ENCODE measurements around the gene ZNRF4.

ZNRF4 gene

DNA sequence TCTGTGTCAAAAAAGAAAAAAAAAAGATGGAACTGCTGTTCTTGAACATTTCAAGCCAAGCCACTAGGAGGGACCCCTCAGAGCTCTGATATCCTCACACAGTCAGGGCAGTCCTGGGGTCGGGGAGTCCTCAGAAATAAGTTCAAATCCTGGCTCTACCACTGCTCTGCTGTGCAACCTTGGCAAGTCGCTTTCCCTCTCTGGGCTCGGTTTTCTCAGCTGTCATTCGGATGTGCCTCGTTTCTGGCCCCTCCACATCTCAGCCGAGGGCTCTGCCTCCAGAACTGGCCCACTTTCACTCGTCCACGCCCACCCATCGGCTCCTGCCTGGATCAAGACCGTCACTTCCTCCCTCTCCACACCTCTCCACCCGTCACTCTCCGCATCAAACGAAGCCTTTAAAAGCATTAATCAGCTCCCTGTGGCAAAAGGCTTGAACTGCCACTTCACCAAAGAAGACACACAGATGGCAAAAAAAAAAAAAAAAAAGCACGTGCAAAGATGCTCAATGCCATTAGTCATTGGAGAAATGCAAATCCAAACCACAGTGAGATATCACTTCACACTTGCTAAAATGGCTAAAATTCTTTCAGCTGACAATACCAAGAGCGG lies 7.4 kb upstream of the ZNRF4 start:
- H3K14ac ChIP-seq (ENCODE audit: low read length): no peak overlapping the region
- H3K27me3 ChIP-seq (ENCODE audit: insufficient read depth, low read length): no peaks in the 10 kb centered on the region
- H3K23ac ChIP-seq (ENCODE audit: low read length): no peak overlapping the region
- no peaks in the 10 kb centered on the region for H3K4me1 ChIP-seq (ENCODE audit: control insufficient read depth in 1 of 2, insufficient read depth in 2 of 2, low read length in 2 of 2)
- no peaks in the 10 kb centered on the region for H3K9me3 ChIP-seq (ENCODE audit: insufficient read depth, low read depth, low read length)
- H3K4me2 ChIP-seq (ENCODE audit: low read length): no peak overlapping the region
- no peak overlapping the region for H2BK5ac ChIP-seq (ENCODE audit: low read depth, low read length, poor library complexity)
- H3K4me3 ChIP-seq (ENCODE audit: low read depth, low read length): no peak overlapping the region
- no peak overlapping the region for H4K12ac ChIP-seq (ENCODE audit: low read depth, low read length)
- no peak overlapping the region for H2AFZ ChIP-seq (ENCODE audit: insufficient read depth, low read length, poor library complexity)
- H3K79me2 ChIP-seq (ENCODE audit: control insufficient read depth, insufficient read depth, low read length, poor library complexity): no peaks in the 10 kb centered on the region
- no peak for DNase-seq
- no peaks in the 10 kb centered on the region for H3K36me3 ChIP-seq (ENCODE audit: control insufficient read depth in 1 of 2, insufficient read depth in 2 of 2, low read length in 2 of 2)
- no peak overlapping the region for H2BK120ac ChIP-seq (ENCODE audit: insufficient read depth, low read length, poor library complexity)
- no peak overlapping the region for H4K8ac ChIP-seq (ENCODE audit: low read depth, low read length)
- no peak overlapping the region for H3K18ac ChIP-seq (ENCODE audit: low read length)
- H2BK12ac ChIP-seq (ENCODE audit: low read length): no peak overlapping the region
- no peak overlapping the region for H3K27ac ChIP-seq (ENCODE audit: low read depth, low read length)
- no CpG with 5 or more reads among the region's 15 CpGs for WGBS (ENCODE audit: extremely low coverage, insufficient coverage, insufficient read length)
- H3K4ac ChIP-seq (ENCODE audit: low read depth, low read length): no peak overlapping the region
- H2AK5ac ChIP-seq (ENCODE audit: low read length): no peak overlapping the region
- no peaks in the 10 kb centered on the region for H3K79me1 ChIP-seq (ENCODE audit: low read length)
- no peak overlapping the region for H4K91ac ChIP-seq (ENCODE audit: low read depth, low read length)
- no peak overlapping the region for H3K9ac ChIP-seq (ENCODE audit: low read length)

DNA sequence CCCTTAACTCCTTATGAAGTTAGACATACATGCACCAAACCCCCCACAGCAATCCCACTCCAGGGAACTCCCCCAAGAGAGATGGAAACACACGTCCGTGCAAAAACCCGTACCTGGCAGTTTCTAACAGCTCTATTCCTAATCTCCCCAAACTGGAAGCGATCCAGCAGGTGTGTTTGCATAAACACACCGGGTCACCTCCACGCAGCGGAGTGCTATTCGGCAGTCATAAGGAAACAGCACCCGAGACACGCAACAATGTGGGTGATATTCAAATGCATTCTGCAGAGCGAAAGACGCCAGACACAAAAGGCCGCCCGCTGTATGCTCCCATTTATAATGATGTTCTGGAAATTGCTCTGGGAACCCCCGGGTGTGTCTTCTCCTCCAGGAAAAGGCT lies 6.8 kb upstream of the ZNRF4 start:
- no peak overlapping the region for H3K4me2 ChIP-seq (ENCODE audit: low read length)
- no peak overlapping the region for H3K14ac ChIP-seq (ENCODE audit: low read length)
- no peak overlapping the region for H2BK120ac ChIP-seq (ENCODE audit: insufficient read depth, low read length, poor library complexity)
- whole genome bisulfite sequencing (ENCODE audit: extremely low coverage, insufficient coverage, insufficient read length): no CpG with 5 or more reads among the region's 15 CpGs
- H3K9ac ChIP-seq (ENCODE audit: low read length): no peak overlapping the region
- H2AFZ ChIP-seq (ENCODE audit: insufficient read depth, low read length, poor library complexity): no peak overlapping the region
- no peaks in the 10 kb centered on the region for H3K4me1 ChIP-seq (ENCODE audit: control insufficient read depth in 1 of 2, insufficient read depth in 2 of 2, low read length in 2 of 2)
- H3K27ac ChIP-seq (ENCODE audit: low read depth, low read length): no peak overlapping the region
- no peaks in the 10 kb centered on the region for H3K79me2 ChIP-seq (ENCODE audit: control insufficient read depth, insufficient read depth, low read length, poor library complexity)
- no peak overlapping the region for H2AK5ac ChIP-seq (ENCODE audit: low read length)
- H2BK12ac ChIP-seq (ENCODE audit: low read length): no peak overlapping the region
- H2BK5ac ChIP-seq (ENCODE audit: low read depth, low read length, poor library complexity): no peak overlapping the region
- no peak overlapping the region for H3K23ac ChIP-seq (ENCODE audit: low read length)
- H3K4me3 ChIP-seq (ENCODE audit: low read depth, low read length): no peak overlapping the region
- H3K9me3 ChIP-seq (ENCODE audit: insufficient read depth, low read depth, low read length): peaks cover 3% of the 10 kb centered on the region
- H4K8ac ChIP-seq (ENCODE audit: low read depth, low read length): no peak overlapping the region
- no peaks in the 10 kb centered on the region for H3K27me3 ChIP-seq (ENCODE audit: insufficient read depth, low read length)
- no peaks in the 10 kb centered on the region for H3K36me3 ChIP-seq (ENCODE audit: control insufficient read depth in 1 of 2, insufficient read depth in 2 of 2, low read length in 2 of 2)
- no peak overlapping the region for H4K12ac ChIP-seq (ENCODE audit: low read depth, low read length)
- H4K91ac ChIP-seq (ENCODE audit: low read depth, low read length): no peak overlapping the region
- no peak overlapping the region for H3K18ac ChIP-seq (ENCODE audit: low read length)
- H3K79me1 ChIP-seq (ENCODE audit: low read length): no peaks in the 10 kb centered on the region
- DNase-seq: no peak
- H3K4ac ChIP-seq (ENCODE audit: low read depth, low read length): no peak overlapping the region

DNA sequence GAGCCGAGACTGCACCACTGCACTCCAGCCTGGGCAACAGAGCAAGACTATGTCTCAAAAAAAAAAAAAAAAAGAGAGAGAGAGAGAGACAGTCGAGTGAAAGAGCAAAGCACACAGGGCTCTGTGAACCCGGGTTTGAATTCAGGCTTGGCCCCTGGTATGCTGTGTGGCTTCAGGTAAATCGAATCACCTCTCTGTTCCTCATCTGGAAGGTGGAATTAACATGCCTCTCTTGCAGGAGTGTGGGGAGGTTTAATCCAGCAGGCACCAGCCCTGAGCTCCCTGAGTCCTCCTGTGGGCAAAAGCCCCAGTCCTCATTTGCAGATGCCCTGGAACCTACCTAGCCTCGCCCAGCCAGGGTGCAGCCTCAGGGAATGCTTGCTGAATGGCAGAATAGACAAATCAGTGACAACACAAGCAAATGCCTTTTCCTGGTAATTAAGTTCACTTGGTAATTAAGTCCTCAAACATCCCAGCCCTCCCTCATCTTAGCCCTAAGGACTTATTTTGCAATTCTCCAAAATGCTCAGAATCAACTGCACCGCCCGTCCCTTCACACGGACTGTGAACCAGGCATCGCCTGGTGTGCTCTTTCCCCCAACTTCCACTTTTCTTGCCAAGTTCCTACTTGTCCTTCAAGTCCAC lies 4.6 kb upstream of the ZNRF4 start:
- Histone ChIP-seq H4K12ac (ENCODE audit: low read depth, low read length) (no peak overlapping the region), H3K79me2 (ENCODE audit: control insufficient read depth, insufficient read depth, low read length, poor library complexity) (no peaks in the 10 kb centered on the region), H2AK5ac (ENCODE audit: low read length) (no peak overlapping the region), H2BK120ac (ENCODE audit: insufficient read depth, low read length, poor library complexity) (no peak overlapping the region), H3K9me3 (ENCODE audit: insufficient read depth, low read depth, low read length) (peaks cover 3% of the 10 kb centered on the region), H2BK5ac (ENCODE audit: low read depth, low read length, poor library complexity) (no peak overlapping the region), H3K9ac (ENCODE audit: low read length) (no peak overlapping the region), H3K79me1 (ENCODE audit: low read length) (no peaks in the 10 kb centered on the region), H4K8ac (ENCODE audit: low read depth, low read length) (no peak overlapping the region), H3K23ac (ENCODE audit: low read length) (no peak overlapping the region), H3K36me3 (ENCODE audit: control insufficient read depth in 1 of 2, insufficient read depth in 2 of 2, low read length in 2 of 2) (no peaks in the 10 kb centered on the region), H3K4me2 (ENCODE audit: low read length) (no peak overlapping the region), H3K27me3 (ENCODE audit: insufficient read depth, low read length) (no peaks in the 10 kb centered on the region), H2AFZ (ENCODE audit: insufficient read depth, low read length, poor library complexity) (no peak overlapping the region), H3K4ac (ENCODE audit: low read depth, low read length) (no peak overlapping the region), H3K18ac (ENCODE audit: low read length) (no peak overlapping the region), H2BK12ac (ENCODE audit: low read length) (no peak overlapping the region), H3K14ac (ENCODE audit: low read length) (no peak overlapping the region), H3K4me1 (ENCODE audit: control insufficient read depth in 1 of 2, insufficient read depth in 2 of 2, low read length in 2 of 2) (no peaks in the 10 kb centered on the region), H4K91ac (ENCODE audit: low read depth, low read length) (no peak overlapping the region), H3K4me3 (ENCODE audit: low read depth, low read length) (no peak overlapping the region), H3K27ac (ENCODE audit: low read depth, low read length) (no peak overlapping the region)
- peak in 1 of 2 donors; percentile 11 for DNase-seq
- WGBS (ENCODE audit: extremely low coverage, insufficient coverage, insufficient read length): no CpG with 5 or more reads among the region's 9 CpGs

GRCh38 chr19:5451494-5451893 lies 3.7 kb upstream of the ZNRF4 start:
- Histone ChIP-seq H3K23ac (ENCODE audit: low read length) (no peak overlapping the region), H3K4ac (ENCODE audit: low read depth, low read length) (no peak overlapping the region), H3K79me2 (ENCODE audit: control insufficient read depth, insufficient read depth, low read length, poor library complexity) (no peaks in the 10 kb centered on the region), H3K27ac (ENCODE audit: low read depth, low read length) (no peak overlapping the region), H3K9me3 (ENCODE audit: insufficient read depth, low read depth, low read length) (peaks cover 3% of the 10 kb centered on the region), H3K4me3 (ENCODE audit: low read depth, low read length) (no peak overlapping the region), H4K8ac (ENCODE audit: low read depth, low read length) (no peak overlapping the region), H3K79me1 (ENCODE audit: low read length) (no peaks in the 10 kb centered on the region), H3K18ac (ENCODE audit: low read length) (no peak overlapping the region), H3K36me3 (ENCODE audit: control insufficient read depth in 1 of 2, insufficient read depth in 2 of 2, low read length in 2 of 2) (no peaks in the 10 kb centered on the region), H2BK12ac (ENCODE audit: low read length) (no peak overlapping the region), H3K27me3 (ENCODE audit: insufficient read depth, low read length) (no peaks in the 10 kb centered on the region), H3K4me1 (ENCODE audit: control insufficient read depth in 1 of 2, insufficient read depth in 2 of 2, low read length in 2 of 2) (no peaks in the 10 kb centered on the region), H2AK5ac (ENCODE audit: low read length) (no peak overlapping the region), H3K14ac (ENCODE audit: low read length) (no peak overlapping the region), H4K91ac (ENCODE audit: low read depth, low read length) (no peak overlapping the region), H3K4me2 (ENCODE audit: low read length) (no peak overlapping the region), H2BK5ac (ENCODE audit: low read depth, low read length, poor library complexity) (no peak overlapping the region), H2AFZ (ENCODE audit: insufficient read depth, low read length, poor library complexity) (no peak overlapping the region), H2BK120ac (ENCODE audit: insufficient read depth, low read length, poor library complexity) (no peak overlapping the region), H4K12ac (ENCODE audit: low read depth, low read length) (no peak overlapping the region), H3K9ac (ENCODE audit: low read length) (no peak overlapping the region)
- no peak for DNase-seq
- WGBS (ENCODE audit: extremely low coverage, insufficient coverage, insufficient read length): no CpG with 5 or more reads among the region's 10 CpGs
